Smooth muscle cell (in vitro differentiated cells): ENCODE data around the gene PHF10. TPM values are rescaled to one million over a fixed set of nuclear protein-coding genes. Genes with fewer than 3 reads are reported as not detected.
"Not testable (repeated sequence)": the region's sequence is repeated elsewhere in the genome, so short reads cannot be mapped to it uniquely, and the experiment has no call there.

Experiments
- DNase-seq: peaks from one replicate; lab custom pipeline; 2025; ENCODE audit not compliant: unreplicated experiment; lab: John Stamatoyannopoulos, UW
- H2AFZ ChIP-seq: fragments of 200-600 bp; sonication (generic); 2 replicates; pipeline ENCODE4 v1.6.0; 2016; ENCODE audit warnings: antibody characterized with exemption, low read depth, mild to moderate bottlenecking
- H3F3A ChIP-seq: fragments of 200-600 bp; sonication (generic); 2 replicates; pipeline ENCODE4 v1.6.0; 2017; ENCODE audit warnings: antibody characterized with exemption, low read depth
- H3K27ac ChIP-seq: fragments of 200-600 bp; sonication (generic); 2 replicates; pipeline ENCODE4 v1.5.1; 2016; ENCODE audit warnings: low read depth, mild to moderate bottlenecking
- H3K27me3 ChIP-seq: fragments of 200-600 bp; sonication (generic); 2 replicates; pipeline ENCODE4 v1.6.1; 2016; ENCODE audit warnings: low read depth, mild to moderate bottlenecking
- H3K36me3 ChIP-seq: fragments of 200-600 bp; sonication (generic); 2 replicates; pipeline ENCODE4 v1.5.1; 2016; ENCODE audit warnings: low read depth
- H3K4me1 ChIP-seq: fragments of 200-600 bp; sonication (generic); 2 replicates; pipeline ENCODE4 v1.5.1; 2016; ENCODE audit warnings: low read depth
- H3K4me2 ChIP-seq: fragments of 200-600 bp; sonication (generic); 2 replicates; pipeline ENCODE4 v1.6.0; 2016; ENCODE audit warnings: mild to moderate bottlenecking
- H3K4me3 ChIP-seq: fragments of 200-600 bp; sonication (generic); 2 replicates; pipeline ENCODE4 v1.5.1; 2016; ENCODE audit warnings: mild to moderate bottlenecking
- H3K79me2 ChIP-seq: fragments of 200-600 bp; sonication (generic); 2 replicates; pipeline ENCODE4 v1.6.0; 2016; ENCODE audit warnings: low read depth, mild to moderate bottlenecking
- H3K9ac ChIP-seq: fragments of 200-600 bp; sonication (generic); 2 replicates; pipeline ENCODE4 v1.6.0; 2016; ENCODE audit warnings: low read depth
- H3K9me3 ChIP-seq: fragments of 200-600 bp; sonication (generic); replicated peaks from 2 replicates; pipeline ENCODE4 v1.5.1; 2016; ENCODE audit warnings: low read depth
- H4K20me1 ChIP-seq: fragments of 200-600 bp; sonication (generic); 2 replicates; pipeline ENCODE4 v1.6.0; 2016; ENCODE audit warnings: low read depth
- CTCF ChIP-seq: fragments of 200-600 bp; sonication (generic); IDR thresholded peaks from 2 replicates; pipeline ENCODE4 v1.5.1; 2017; ENCODE audit warnings: borderline replicate concordance, mild to moderate bottlenecking, antibody characterized with exemption; ENCODE audit not compliant: insufficient read depth, poor library complexity, severe bottlenecking
- WGBS: methylation state at CpG from one replicate; pipeline ENCODE4 v1.1.7; 2016; ENCODE audit warnings: low lambda C conversion rate; 5-methylcytosine and 5-hydroxymethylcytosine counted together
- polyA plus RNA-seq: library from polyadenylated mRNA; unstranded; fragments of >200 nt; fragmentation: Nextera tagmentation; extraction: Ambion mirVana; gene quantifications from 2 replicates; pipeline ENCODE4 v1.2.1, GENCODE V29; 2016
- total RNA-seq: library from RNA; depleted of rRNA; stranded (reverse); fragments of >200 nt; gene quantifications from 2 replicates; pipeline ENCODE4 v1.2.3, GENCODE V29; 2014

Gene PHF10
- total and polyA plus RNA-seq, 2 experiments from 2014 or later: 22.0 to 41.9 TPM

GRCh38 chr6:169697115-169697514 lies 27.2 kb downstream of the PHF10 start:
- 85% methylated on average over 10 of the region's 10 CpGs for WGBS
- peaks cover 32% of the 10 kb centered on the region for H3K79me2 ChIP-seq

GRCh38 chr6:169695131-169695530 lies 29.2 kb downstream of the PHF10 start:
- no peak overlapping the region for H2AFZ ChIP-seq
- H3K4me3 ChIP-seq: no peak overlapping the region
- H3F3A ChIP-seq: peaks cover 2% of the 10 kb centered on the region
- H3K4me1 ChIP-seq: peaks cover under 1% of the 10 kb centered on the region
- peaks cover 4% of the 10 kb centered on the region for H3K9me3 ChIP-seq
- TF ChIP-seq CTCF: no peak
- H4K20me1 ChIP-seq: no peaks in the 10 kb centered on the region
- peaks cover 32% of the 10 kb centered on the region for H3K79me2 ChIP-seq
- DNase-seq: no peak
- no peak overlapping the region for H3K27ac ChIP-seq
- WGBS: 81% methylated on average over 5 of the region's 5 CpGs
- no peak overlapping the region for H3K4me2 ChIP-seq
- peaks cover 10% of the 10 kb centered on the region for H3K36me3 ChIP-seq
- H3K9ac ChIP-seq: no peak overlapping the region
- H3K27me3 ChIP-seq: no peaks in the 10 kb centered on the region

More at GRCh38 chr6:169697115-169697514, 27.2 kb downstream of the PHF10 start:
- not testable (repeated sequence) for H3K9ac ChIP-seq, DNase-seq, H3K27me3 ChIP-seq, H3K4me3 ChIP-seq, H3K4me2 ChIP-seq, H3K9me3 ChIP-seq, H3K27ac ChIP-seq, H2AFZ ChIP-seq, H4K20me1 ChIP-seq
- Histone ChIP-seq H3K36me3 (peaks cover 10% of the 10 kb centered on the region), H3F3A (peaks cover 13% of the 10 kb centered on the region), H3K4me1 (peaks cover 11% of the 10 kb centered on the region)
- peak; percentile 36 for TF ChIP-seq CTCF

GRCh38 chr6:169692516-169692915 lies 31.8 kb downstream of the PHF10 start:
- H3K79me2 ChIP-seq: peaks cover 24% of the 10 kb centered on the region
- TF ChIP-seq CTCF: no peak
- H4K20me1 ChIP-seq: no peaks in the 10 kb centered on the region
- H3K27me3 ChIP-seq: no peaks in the 10 kb centered on the region
- no peaks in the 10 kb centered on the region for H3K4me1 ChIP-seq
- no peak overlapping the region for H3K4me3 ChIP-seq
- H3K9me3 ChIP-seq: peaks cover 4% of the 10 kb centered on the region
- H3K4me2 ChIP-seq: no peak overlapping the region
- H3K36me3 ChIP-seq: peaks cover 19% of the 10 kb centered on the region
- H2AFZ ChIP-seq: no peak overlapping the region
- no peaks in the 10 kb centered on the region for H3F3A ChIP-seq
- H3K27ac ChIP-seq: no peak overlapping the region
- no peak for DNase-seq
- no peak overlapping the region for H3K9ac ChIP-seq
- 96% methylated on average over 3 of the region's 3 CpGs for WGBS

GRCh38 chr6:169691260-169691659 lies 33.0 kb downstream of the PHF10 start:
- Histone ChIP-seq H3K9ac (no peak overlapping the region), H3K9me3 (peaks cover 8% of the 10 kb centered on the region), H3K4me3 (no peak overlapping the region), H3K4me2 (no peak overlapping the region), H3K27me3 (no peaks in the 10 kb centered on the region), H3K79me2 (peaks cover 22% of the 10 kb centered on the region), H3K27ac (no peak overlapping the region), H3K36me3 (peaks cover 30% of the 10 kb centered on the region), H3F3A (no peaks in the 10 kb centered on the region), H3K4me1 (no peaks in the 10 kb centered on the region), H2AFZ (no peak overlapping the region), H4K20me1 (no peaks in the 10 kb centered on the region)
- TF ChIP-seq CTCF: no peak
- DNase-seq: no peak
- 100% methylated on average over 2 of the region's 2 CpGs for WGBS
